Fibroblast of lung (primary cell): Measurements from ENCODE around the gene PRKAG3. TPM values are rescaled to one million over a fixed set of nuclear protein-coding genes. Genes with fewer than 3 reads are reported as not detected.

Experiments used
- DNase-seq, 2 donors: peaks; one replicate each; pipeline versions ENCODE4 v3.0.0 to v3.0.0-alpha.2; 2010; ENCODE audit warnings: low read depth in 2 of 2
- H2AFZ ChIP-seq: 2 replicates; pipeline ENCODE4 v1.5.1; 2012; ENCODE audit warnings: low read length, control low read depth, inconsistent platforms
- H3K27ac ChIP-seq: 2 replicates; pipeline ENCODE4 v1.5.1; 2011; ENCODE audit warnings: low read length, control low read depth; ENCODE audit not compliant: insufficient read depth
- H3K27me3 ChIP-seq: 2 replicates; pipeline ENCODE4 v1.5.1; 2011; ENCODE audit warnings: mild to moderate bottlenecking, low read length; ENCODE audit not compliant: control insufficient read depth, insufficient read depth
- H3K36me3 ChIP-seq: 2 replicates; pipeline ENCODE4 v1.5.1; 2011; ENCODE audit warnings: low read length; ENCODE audit not compliant: control insufficient read depth, insufficient read depth
- H3K4me1 ChIP-seq: 2 replicates; pipeline ENCODE4 v1.5.1; 2011; ENCODE audit warnings: low read length; ENCODE audit not compliant: control insufficient read depth, insufficient read depth; ENCODE audit errors: extremely low read depth
- H3K4me2 ChIP-seq: 2 replicates; pipeline ENCODE4 v1.5.1; 2011; ENCODE audit warnings: low read length, control low read depth; ENCODE audit not compliant: insufficient read depth; ENCODE audit errors: extremely low read depth
- H3K4me3 ChIP-seq, 4 experiments: fragments of 200-600 bp in 1 of 4; sonication (generic) in 1 of 4; replicated peaks in 1 of 4; 2 replicates each; pipeline ENCODE4 v1.5.1; 2011 to 2016; ENCODE audit warnings: low read length in 4 of 4, low read depth in 3 of 4, mild to moderate bottlenecking in 3 of 4, control low read depth in 2 of 4, inconsistent platforms in 1 of 4, mixed read lengths in 1 of 4; ENCODE audit not compliant: insufficient read depth in 1 of 4; ENCODE audit errors: control extremely low read depth in 1 of 4
- H3K79me2 ChIP-seq: 2 replicates; pipeline ENCODE4 v1.5.1; 2012; ENCODE audit warnings: mild to moderate bottlenecking, low read length, inconsistent platforms; ENCODE audit not compliant: control insufficient read depth, insufficient read depth
- H3K9ac ChIP-seq: 2 replicates; pipeline ENCODE4 v1.5.1; 2011; ENCODE audit warnings: mild to moderate bottlenecking, low read length, control low read depth; ENCODE audit not compliant: insufficient read depth
- H3K9me3 ChIP-seq: 2 replicates; pipeline ENCODE4 v1.5.1; 2012; ENCODE audit warnings: low read depth, low read length; ENCODE audit not compliant: control insufficient read depth, insufficient read depth
- H4K20me1 ChIP-seq: 2 replicates; pipeline ENCODE4 v1.5.1; 2011; ENCODE audit warnings: low read length; ENCODE audit not compliant: control insufficient read depth, insufficient read depth; ENCODE audit errors: extremely low read depth
- EZH2 ChIP-seq: IDR thresholded peaks from 2 replicates; pipeline ENCODE4 v1.5.1; 2012; ENCODE audit warnings: low read length, control low read depth, mild to moderate bottlenecking; ENCODE audit errors: missing control alignments
- polyA plus RNA-seq, 2 donors: library from polyadenylated mRNA; depleted of rRNA in 1 of 2; stranded (reverse) in 1 of 2; unstranded in 1 of 2; fragments of >200 nt; gene quantifications; 2 replicates each; pipeline ENCODE4 v1.2.1, GENCODE V29; 2011 to 2012; ENCODE audit warnings: missing spikeins in 1 of 2
- total RNA-seq: library from RNA; depleted of rRNA; stranded (reverse); fragments of >200 nt; gene quantifications from 2 replicates; pipeline ENCODE4 v1.2.1, GENCODE V29; 2014
- TF ChIP-seq, protein P1 (sequence below), 2 donors: IDR thresholded peaks in 1 of 2; conservative IDR thresholded peaks in 1 of 2; 1 replicate in 1 of 2; 2 replicates in 1 of 2; pipeline ENCODE4 v1.5.1; 2011 to 2012; ENCODE audit warnings: low read length in 2 of 2, control low read depth in 1 of 2, inconsistent platforms in 1 of 2, low read depth in 1 of 2, mild to moderate bottlenecking in 1 of 2

Gene PRKAG3
- total and polyA plus RNA-seq, 2 donors (not counting 1 experiment from before 2014, with no cell fraction given), result 0.33 TPM; not detected in 1

DNA sequence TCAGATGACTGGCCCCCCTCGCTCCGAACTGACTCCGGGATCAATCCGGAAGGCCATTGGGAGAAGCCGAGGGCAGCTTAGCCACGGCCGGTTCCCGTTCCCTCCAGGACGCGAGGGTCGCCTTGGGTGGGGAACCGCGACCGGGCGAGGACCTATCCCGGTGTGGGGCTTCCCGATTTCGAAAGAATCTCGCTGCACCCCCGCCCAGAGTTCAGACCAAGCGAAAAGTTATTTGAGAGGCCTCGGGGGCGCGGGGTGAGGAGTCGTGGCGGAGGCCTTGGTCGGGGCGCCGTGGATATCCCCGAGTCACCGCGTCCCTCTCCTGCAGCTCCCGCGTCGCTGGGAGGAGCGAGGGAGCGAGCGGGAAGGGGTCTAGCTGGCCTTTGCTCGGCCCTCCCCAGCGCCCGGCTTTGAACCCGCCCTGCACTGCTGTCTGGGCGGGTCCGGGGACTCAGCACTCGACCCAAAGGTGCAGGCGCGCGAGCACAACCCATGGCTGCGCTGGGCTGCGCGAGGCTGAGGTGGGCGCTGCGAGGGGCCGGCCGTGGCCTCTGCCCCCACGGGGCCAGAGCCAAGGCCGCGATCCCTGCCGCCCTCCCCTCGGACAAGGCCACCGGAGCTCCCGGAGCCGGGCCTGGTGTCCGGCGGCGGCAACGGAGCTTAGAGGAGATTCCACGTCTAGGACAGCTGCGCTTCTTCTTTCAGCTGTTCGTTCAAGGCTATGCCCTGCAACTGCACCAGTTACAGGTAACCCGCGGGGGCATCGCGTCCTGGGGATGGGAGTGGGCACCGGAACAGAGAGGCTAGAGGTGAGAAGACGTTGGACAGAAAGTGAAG lies 49.7 kb downstream of the PRKAG3 start, which contains the start of gene CYP27A1:
CYP27A1 (plus strand) TSS at position 457 of the 837 bp plus-strand sequence; CDS start at position 493, 36 bp downstream.
- Histone ChIP-seq H3K79me2 (no peaks in the 10 kb centered on the region), H3K4me3 (peak within 1 kb of the TSS; percentile 53 to 83 (median 68)), H3K36me3 (no peaks in the 10 kb centered on the region), H2AFZ (peak within 1 kb of the TSS; percentile 77), H3K9me3 (no peaks in the 10 kb centered on the region), H3K9ac (peak within 1 kb of the TSS; percentile 62), H4K20me1 (no peaks in the 10 kb centered on the region), H3K4me2 (peak within 1 kb of the TSS; percentile 72), H3K27ac (peak within 1 kb of the TSS; percentile 32), H3K27me3 (peaks cover 2% of the 10 kb centered on the region), H3K4me1 (peaks cover 2% of the 10 kb centered on the region)
- peak; percentile 24 to 52 for DNase-seq
- no peak for TF ChIP-seq EZH2

- Histone ChIP-seq H3K4me3 (peak overlapping the region; percentile 53 to 83 (median 68)), H3K4me2 (peak overlapping the region; percentile 72), H4K20me1 (no peaks in the 10 kb centered on the region), H2AFZ (peak overlapping the region; percentile 77), H3K79me2 (no peaks in the 10 kb centered on the region), H3K27me3 (peaks cover 2% of the 10 kb centered on the region), H3K9ac (peak overlapping the region; percentile 62), H3K27ac (no peak overlapping the region), H3K36me3 (no peaks in the 10 kb centered on the region), H3K4me1 (peaks cover 2% of the 10 kb centered on the region), H3K9me3 (no peaks in the 10 kb centered on the region)
- TF ChIP-seq, protein P1, sequence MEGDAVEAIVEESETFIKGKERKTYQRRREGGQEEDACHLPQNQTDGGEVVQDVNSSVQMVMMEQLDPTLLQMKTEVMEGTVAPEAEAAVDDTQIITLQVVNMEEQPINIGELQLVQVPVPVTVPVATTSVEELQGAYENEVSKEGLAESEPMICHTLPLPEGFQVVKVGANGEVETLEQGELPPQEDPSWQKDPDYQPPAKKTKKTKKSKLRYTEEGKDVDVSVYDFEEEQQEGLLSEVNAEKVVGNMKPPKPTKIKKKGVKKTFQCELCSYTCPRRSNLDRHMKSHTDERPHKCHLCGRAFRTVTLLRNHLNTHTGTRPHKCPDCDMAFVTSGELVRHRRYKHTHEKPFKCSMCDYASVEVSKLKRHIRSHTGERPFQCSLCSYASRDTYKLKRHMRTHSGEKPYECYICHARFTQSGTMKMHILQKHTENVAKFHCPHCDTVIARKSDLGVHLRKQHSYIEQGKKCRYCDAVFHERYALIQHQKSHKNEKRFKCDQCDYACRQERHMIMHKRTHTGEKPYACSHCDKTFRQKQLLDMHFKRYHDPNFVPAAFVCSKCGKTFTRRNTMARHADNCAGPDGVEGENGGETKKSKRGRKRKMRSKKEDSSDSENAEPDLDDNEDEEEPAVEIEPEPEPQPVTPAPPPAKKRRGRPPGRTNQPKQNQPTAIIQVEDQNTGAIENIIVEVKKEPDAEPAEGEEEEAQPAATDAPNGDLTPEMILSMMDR (conservative IDR thresholded peaks at IDR 0.05 in 1 of 2, IDR thresholded peaks at IDR 0.05 in 1 of 2; ENCODE audit: low read depth in 1 of 2, low read length in 2 of 2), result no peak
- DNase-seq, result peak in 1 of 2 donors; percentile 28
Observed at GRCh38 chr2:218780851-218781690, 50.5 kb downstream of the PRKAG3 start.

DNA sequence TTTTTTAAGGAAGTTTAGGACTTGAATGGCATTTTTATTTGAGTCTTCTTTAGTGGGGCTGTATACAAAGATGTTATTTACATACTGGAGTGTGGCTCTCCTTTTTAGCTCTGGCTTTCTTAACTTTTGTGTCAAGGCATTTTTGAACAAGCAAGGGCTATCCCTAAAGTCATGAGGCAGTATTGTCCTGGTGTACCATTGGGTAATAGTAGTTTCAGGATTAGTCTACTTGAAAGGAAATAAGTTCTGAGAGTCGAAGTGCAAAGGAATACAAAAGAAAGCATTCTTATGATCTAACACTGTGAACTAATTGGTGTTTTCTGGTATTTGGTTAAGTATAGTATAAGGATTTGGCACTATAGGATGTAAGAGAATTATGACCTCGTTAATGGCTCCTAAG lies 51.6 kb downstream of the PRKAG3 start:
- Histone ChIP-seq H3K9ac (no peak overlapping the region), H3K36me3 (no peaks in the 10 kb centered on the region), H3K79me2 (no peaks in the 10 kb centered on the region), H3K9me3 (no peaks in the 10 kb centered on the region), H3K4me2 (no peak overlapping the region), H3K27ac (no peak overlapping the region), H3K4me3 (no peak overlapping the region), H4K20me1 (no peaks in the 10 kb centered on the region), H3K27me3 (peaks cover 2% of the 10 kb centered on the region), H2AFZ (no peak overlapping the region), H3K4me1 (peaks cover 2% of the 10 kb centered on the region)
- TF ChIP-seq, protein P1 (conservative IDR thresholded peaks at IDR 0.05 in 1 of 2, IDR thresholded peaks at IDR 0.05 in 1 of 2; ENCODE audit: low read depth in 1 of 2, low read length in 2 of 2), result no peak
- TF ChIP-seq EZH2, result no peak
- DNase-seq, result no peak
